ENCODE data around the gene ADGRE3.

- TF ChIP-seq, protein P1, sequence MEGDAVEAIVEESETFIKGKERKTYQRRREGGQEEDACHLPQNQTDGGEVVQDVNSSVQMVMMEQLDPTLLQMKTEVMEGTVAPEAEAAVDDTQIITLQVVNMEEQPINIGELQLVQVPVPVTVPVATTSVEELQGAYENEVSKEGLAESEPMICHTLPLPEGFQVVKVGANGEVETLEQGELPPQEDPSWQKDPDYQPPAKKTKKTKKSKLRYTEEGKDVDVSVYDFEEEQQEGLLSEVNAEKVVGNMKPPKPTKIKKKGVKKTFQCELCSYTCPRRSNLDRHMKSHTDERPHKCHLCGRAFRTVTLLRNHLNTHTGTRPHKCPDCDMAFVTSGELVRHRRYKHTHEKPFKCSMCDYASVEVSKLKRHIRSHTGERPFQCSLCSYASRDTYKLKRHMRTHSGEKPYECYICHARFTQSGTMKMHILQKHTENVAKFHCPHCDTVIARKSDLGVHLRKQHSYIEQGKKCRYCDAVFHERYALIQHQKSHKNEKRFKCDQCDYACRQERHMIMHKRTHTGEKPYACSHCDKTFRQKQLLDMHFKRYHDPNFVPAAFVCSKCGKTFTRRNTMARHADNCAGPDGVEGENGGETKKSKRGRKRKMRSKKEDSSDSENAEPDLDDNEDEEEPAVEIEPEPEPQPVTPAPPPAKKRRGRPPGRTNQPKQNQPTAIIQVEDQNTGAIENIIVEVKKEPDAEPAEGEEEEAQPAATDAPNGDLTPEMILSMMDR (IDR thresholded peaks at IDR 0.05), result peak in 2 of 4 experiments; percentile 24 to 28
- TF ChIP-seq POLR2A (IDR thresholded peaks at IDR 0.05), result peak; percentile 33
Observed at GRCh38 chr19:14689598-14690503, 15.2 kb upstream of the ADGRE3 start, which contains the start of gene ZNF333.

All from prostate gland (tissue), 2 donors.